ENCODE results near the gene NGFR. TPM values are rescaled to one million over a fixed set of nuclear protein-coding genes. Genes with fewer than 3 reads are reported as not detected.
A peak's percentile ranks its signal among the peaks of the same experiment; 100 is the strongest.

The NGFR gene
- total RNA-seq, 1 donor from 2014 or later, result 42.0 TPM

DNA sequence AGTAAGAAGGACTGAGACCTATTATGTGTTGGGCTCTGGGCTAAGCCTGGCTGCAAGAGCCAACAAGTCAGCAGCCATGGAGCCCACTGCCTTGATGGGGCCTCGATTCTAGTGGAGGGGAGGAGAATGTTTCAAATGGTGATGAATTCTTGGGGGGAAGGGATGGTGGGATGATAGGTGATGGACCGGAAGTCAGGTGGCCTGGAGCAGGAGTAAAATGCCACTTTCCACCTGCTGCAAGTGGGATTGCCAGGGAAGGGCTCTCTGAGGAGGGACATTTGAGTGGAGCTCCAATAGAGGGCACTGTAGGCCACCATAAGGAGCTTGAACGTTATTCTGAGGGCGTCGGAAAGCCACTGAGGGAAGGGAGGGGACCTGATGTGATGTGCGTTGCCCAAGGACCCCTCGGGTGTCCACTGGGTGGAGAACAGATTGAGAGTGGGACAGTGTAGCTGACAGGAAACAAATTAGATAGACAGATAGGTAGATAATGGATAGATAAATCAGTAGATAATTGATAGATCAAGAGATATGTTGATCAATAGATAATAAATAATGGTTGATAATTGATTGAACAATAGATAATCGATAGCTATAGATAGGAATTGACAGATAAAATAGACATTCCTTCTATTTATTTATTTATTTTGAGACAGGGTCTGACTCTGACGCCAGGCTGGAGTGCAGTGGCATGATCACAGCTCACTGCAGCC lies 62.4 kb downstream of the NGFR start:
- DNase-seq (ENCODE audit: low spot score), result peak; percentile 43

Small RNA genes lying within 50 kb of the gene (microRNA-seq; reads per million reads assigned to microRNA genes)
- gene MIR6165 (ENCODE audit: borderline number of aligned reads), result not detected

Other genes with a start within 250 kb of the NGFR start
- 41.8 TPM for gene ZNF652, start 133.0 kb upstream of the NGFR start, total RNA-seq
- gene PHB1, start 80.4 kb upstream of the NGFR start, total RNA-seq, result 158 TPM
- gene NXPH3, start 80.6 kb downstream of the NGFR start, total RNA-seq, result 3.8 TPM
- 44.2 TPM for gene SPOP, start 182.8 kb downstream of the NGFR start, total RNA-seq
- 44.5 TPM for gene SLC35B1, start 212.7 kb downstream of the NGFR start, total RNA-seq

All from mesenteric fat pad (tissue), 1 donor.